HEK293 (cell line): Measurements from ENCODE around the gene PPIL6.
A peak's percentile ranks its signal among the peaks of the same experiment; 100 is the strongest.

Experiments used
- CTCF ChIP-seq: fragments of 450-650 bp; formaldehyde crosslinking; IDR thresholded peaks from 2 replicates; pipeline ENCODE4 v1.5.1; 2016; ENCODE audit warnings: missing biosample characterization, missing genetic modification characterization
- INSM2 ChIP-seq: fragments of 450-650 bp; formaldehyde crosslinking; IDR thresholded peaks from 2 replicates; pipeline ENCODE4 v1.5.1; 2016; ENCODE audit warnings: missing biosample characterization, missing genetic modification characterization
- MEIS1 ChIP-seq: sonication (generic); formaldehyde crosslinking; IDR thresholded peaks from 2 replicates; pipeline ENCODE4 v1.8.1; 2022; ENCODE audit warnings: missing genetic modification reagents, mild to moderate bottlenecking, borderline replicate concordance
- MYNN ChIP-seq: fragments of 450-650 bp; formaldehyde crosslinking; IDR thresholded peaks from 2 replicates; pipeline ENCODE4 v1.5.1; 2016; ENCODE audit warnings: missing biosample characterization, missing genetic modification characterization, borderline replicate concordance
- MZF1 ChIP-seq: fragments of 450-650 bp; formaldehyde crosslinking; IDR thresholded peaks from 2 replicates; pipeline ENCODE4 v1.5.1; 2017; ENCODE audit warnings: missing biosample characterization, missing genetic modification characterization, borderline replicate concordance
- PRDM4 ChIP-seq: fragments of 450-650 bp; formaldehyde crosslinking; IDR thresholded peaks from 2 replicates; pipeline ENCODE4 v1.5.1; 2017; ENCODE audit warnings: missing biosample characterization, missing genetic modification characterization
- PRDM6 ChIP-seq: fragments of 450-650 bp; formaldehyde crosslinking; IDR thresholded peaks from 2 replicates; pipeline ENCODE4 v1.5.1; 2017; ENCODE audit warnings: missing biosample characterization, missing genetic modification characterization
- ZNF155 ChIP-seq: fragments of 450-650 bp; formaldehyde crosslinking; IDR thresholded peaks from 2 replicates; pipeline ENCODE4 v1.5.1; 2016; ENCODE audit warnings: missing biosample characterization, missing genetic modification characterization
- ZNF19 ChIP-seq: fragments of 450-650 bp; formaldehyde crosslinking; IDR thresholded peaks from 2 replicates; pipeline ENCODE4; 2016; ENCODE audit warnings: missing biosample characterization, missing genetic modification characterization, low read depth
- ZNF202 ChIP-seq: fragments of 450-650 bp; formaldehyde crosslinking; IDR thresholded peaks from 2 replicates; pipeline ENCODE4 v1.5.1; 2016; ENCODE audit warnings: missing biosample characterization, missing genetic modification characterization, borderline replicate concordance
- ZNF214 ChIP-seq: fragments of 450-650 bp; formaldehyde crosslinking; IDR thresholded peaks from 2 replicates; pipeline ENCODE4 v1.5.1; 2017; ENCODE audit warnings: missing biosample characterization, mild to moderate bottlenecking, missing genetic modification characterization, borderline replicate concordance
- ZNF223 ChIP-seq: fragments of 450-650 bp; formaldehyde crosslinking; IDR thresholded peaks from 2 replicates; pipeline ENCODE4 v1.5.1; 2016; ENCODE audit warnings: missing biosample characterization, missing genetic modification characterization
- ZNF292 ChIP-seq: fragments of 450-650 bp; formaldehyde crosslinking; IDR thresholded peaks from 2 replicates; pipeline ENCODE4 v1.5.1; 2016; ENCODE audit warnings: low read depth, missing biosample characterization, missing genetic modification characterization, borderline replicate concordance
- ZNF362 ChIP-seq: fragments of 450-650 bp; formaldehyde crosslinking; IDR thresholded peaks from 2 replicates; pipeline ENCODE4 v1.5.1; 2016; ENCODE audit warnings: missing biosample characterization, missing genetic modification characterization
- ZNF366 ChIP-seq: fragments of 450-650 bp; formaldehyde crosslinking; conservative IDR thresholded peaks from 2 replicates; pipeline ENCODE4 v1.5.1; 2016; ENCODE audit warnings: missing biosample characterization, missing genetic modification characterization
- ZNF449 ChIP-seq: fragments of 450-650 bp; formaldehyde crosslinking; IDR thresholded peaks from 2 replicates; pipeline ENCODE4 v1.5.1; 2017; ENCODE audit warnings: missing biosample characterization, mild to moderate bottlenecking, missing genetic modification characterization, moderate library complexity
- ZNF473 ChIP-seq: fragments of 450-650 bp; formaldehyde crosslinking; IDR thresholded peaks from 2 replicates; pipeline ENCODE4 v1.5.1; 2017; ENCODE audit warnings: missing biosample characterization, missing genetic modification characterization
- ZNF501 ChIP-seq: fragments of 450-650 bp; formaldehyde crosslinking; IDR thresholded peaks from 2 replicates; pipeline ENCODE4 v1.5.1; 2016; ENCODE audit warnings: missing biosample characterization, missing genetic modification characterization
- ZNF521 ChIP-seq: fragments of 450-650 bp; formaldehyde crosslinking; IDR thresholded peaks from 2 replicates; pipeline ENCODE4 v1.5.1; 2017; ENCODE audit warnings: missing biosample characterization, mild to moderate bottlenecking, missing genetic modification characterization
- ZNF544 ChIP-seq: fragments of 450-650 bp; formaldehyde crosslinking; IDR thresholded peaks from 2 replicates; pipeline ENCODE4 v1.5.0; 2017; ENCODE audit warnings: missing biosample characterization, missing genetic modification characterization
- ZNF600 ChIP-seq: fragments of 450-650 bp; formaldehyde crosslinking; IDR thresholded peaks from 2 replicates; pipeline ENCODE4 v1.5.1; 2016; ENCODE audit warnings: missing biosample characterization, missing genetic modification characterization
- ZNF623 ChIP-seq: fragments of 450-650 bp; formaldehyde crosslinking; IDR thresholded peaks from 2 replicates; pipeline ENCODE4 v1.5.1; 2016; ENCODE audit warnings: missing biosample characterization, missing genetic modification characterization
- ZNF639 ChIP-seq: fragments of 450-650 bp; formaldehyde crosslinking; IDR thresholded peaks from 2 replicates; pipeline ENCODE4 v1.5.1; 2016; ENCODE audit warnings: missing biosample characterization, missing genetic modification characterization
- ZNF707 ChIP-seq: fragments of 450-650 bp; formaldehyde crosslinking; IDR thresholded peaks from 2 replicates; pipeline ENCODE4 v1.5.1; 2016; ENCODE audit warnings: missing biosample characterization, missing genetic modification characterization
- ZNF747 ChIP-seq: fragments of 450-650 bp; formaldehyde crosslinking; IDR thresholded peaks from 2 replicates; pipeline ENCODE4 v1.5.1; 2016; ENCODE audit warnings: missing biosample characterization, missing genetic modification characterization
- ZNF843 ChIP-seq: fragments of 450-650 bp; formaldehyde crosslinking; IDR thresholded peaks from 2 replicates; pipeline ENCODE4 v1.5.1; 2016; ENCODE audit warnings: missing biosample characterization, missing genetic modification characterization
- ZSCAN16 ChIP-seq: fragments of 450-650 bp; formaldehyde crosslinking; IDR thresholded peaks from 2 replicates; pipeline ENCODE4 v1.5.1; 2016; ENCODE audit warnings: missing biosample characterization, missing genetic modification characterization

Gene PPIL6

GRCh38 chr6:109441069-109441816, 815 bp upstream of the PPIL6 start (continued):
- no peak for TF ChIP-seq ZNF623 (tag by site-specific recombination)
- TF ChIP-seq ZNF202 (tag by site-specific recombination), result no peak
- TF ChIP-seq MZF1 (tag by site-specific recombination), result no peak
- no peak for TF ChIP-seq ZNF707 (tag by site-specific recombination)
- TF ChIP-seq ZNF155 (tag by site-specific recombination), result no peak
- no peak; the same call in 1 of the 2 replicates for TF ChIP-seq ZNF639 (tag by site-specific recombination)
- TF ChIP-seq ZNF473 (tag by site-specific recombination), result no peak
- TF ChIP-seq CTCF (tag by site-specific recombination), result peak; percentile 41
- no peak for TF ChIP-seq MYNN (tag by site-specific recombination)
- no peak for TF ChIP-seq ZNF449 (tag by site-specific recombination)
- no peak for TF ChIP-seq ZNF521 (tag by site-specific recombination)
- 0 out of 2 replicates have a peak, but pooled peaks have one; percentile 14 for TF ChIP-seq ZNF366 (tag by site-specific recombination)
- TF ChIP-seq ZNF292, result no peak
- no peak for TF ChIP-seq ZNF747 (tag by site-specific recombination)
- TF ChIP-seq MEIS1 (CRISPR knock-in tag), result no peak
- no peak for TF ChIP-seq ZNF214 (tag by site-specific recombination)
- TF ChIP-seq ZNF19 (tag by site-specific recombination), result no peak
- TF ChIP-seq ZSCAN16 (tag by site-specific recombination), result no peak
- no peak for TF ChIP-seq INSM2
- TF ChIP-seq ZNF843 (tag by site-specific recombination), result peak; percentile 23; the same call in 1 of the 2 replicates
- no peak for TF ChIP-seq ZNF544 (tag by site-specific recombination)
- TF ChIP-seq ZNF501 (tag by site-specific recombination), result 0 out of 2 replicates have a peak, but pooled peaks have one; percentile 70
- TF ChIP-seq ZNF362, result no peak
- peak; percentile 92 for TF ChIP-seq ZNF600 (tag by site-specific recombination)
- no peak for TF ChIP-seq PRDM4
- TF ChIP-seq ZNF223 (tag by site-specific recombination), result no peak
- no peak for TF ChIP-seq PRDM6
